Measurements from ENCODE around the gene TENT5D. TPM values are rescaled to one million over a fixed set of nuclear protein-coding genes. Genes with fewer than 3 reads are reported as not detected.
"Not testable (repeated sequence)": the region's sequence is repeated elsewhere in the genome, so short reads cannot be mapped to it uniquely, and the experiment has no call there.

TENT5D gene
- total RNA-seq, result 1 to 10 TPM in 1 of 2 donors, under 1 TPM in 1; 0.23 to 1.9 TPM

- intact Hi-C loops (cut with DNase I), result no loop called here
- TF ChIP-seq POLR2A (IDR thresholded peaks at IDR 0.05), result no peak
- TF ChIP-seq CTCF (IDR thresholded peaks at IDR 0.05), result no peak
- TF ChIP-seq POLR2AphosphoS5 (IDR thresholded peaks at IDR 0.05), result no peak
Measured at GRCh38 chrX:80420147-80420546, at the start of gene TENT5D. Gene TENT5D (plus strand): TSS chrX:80420447. CDS start chrX:80442540, 22,093 bp downstream.

GRCh38 chrX:80385651-80386050 is 34.6 kb upstream of the TENT5D start:
- H3K4me3 ChIP-seq; DNase-seq (ENCODE audit: low spot score); H3K36me3 ChIP-seq; H3K27me3 ChIP-seq (replicated peaks; ENCODE audit: insufficient read depth); intact Hi-C loops (cut with DNase I); H3K9me3 ChIP-seq; H3K4me1 ChIP-seq (replicated peaks); H3K27ac ChIP-seq: not testable (repeated sequence)
- WGBS, result 100% methylated on average over 1 of the region's 1 CpG

More at GRCh38 chrX:80420147-80420546, at the start of gene TENT5D:
- no peaks in the 10 kb centered on the region for H3K9me3 ChIP-seq
- H3K27ac ChIP-seq, result no peak within 1 kb of the TSS
- no peaks in the 10 kb centered on the region for H3K4me1 ChIP-seq (replicated peaks)
- no peaks in the 10 kb centered on the region for H3K27me3 ChIP-seq (replicated peaks; ENCODE audit: insufficient read depth)
- no peak for DNase-seq (ENCODE audit: low spot score)
- no peak within 1 kb of the TSS for H3K4me3 ChIP-seq
- H3K36me3 ChIP-seq, result no peaks in the 10 kb centered on the region

DNA sequence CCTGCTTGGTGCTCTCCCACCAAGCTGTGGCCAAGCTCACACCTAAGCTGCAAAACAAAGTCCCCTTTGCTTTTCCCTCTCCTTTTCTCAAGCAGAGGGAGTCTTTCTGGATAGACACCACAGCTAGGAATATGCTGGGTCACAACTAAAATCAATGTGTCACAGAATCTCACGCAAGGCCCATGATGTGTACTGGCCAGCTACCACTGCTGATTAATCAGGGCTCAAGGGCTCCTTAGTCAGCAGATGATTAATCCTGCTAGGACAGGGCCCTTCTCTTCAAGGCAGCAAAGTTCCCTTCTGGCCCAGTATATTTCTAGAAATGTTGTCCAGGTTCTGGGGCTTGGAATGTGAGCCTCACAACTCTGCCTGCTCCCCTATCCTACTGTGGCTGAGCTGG is 32.0 kb upstream of the TENT5D start:
- no peaks in the 10 kb centered on the region for H3K27me3 ChIP-seq (replicated peaks; ENCODE audit: insufficient read depth)
- no peaks in the 10 kb centered on the region for H3K9me3 ChIP-seq
- no peak overlapping the region for H3K27ac ChIP-seq
- TF ChIP-seq CTCF (IDR thresholded peaks at IDR 0.05) (no peak), POLR2A (IDR thresholded peaks at IDR 0.05) (no peak), POLR2AphosphoS5 (IDR thresholded peaks at IDR 0.05) (no peak)
- H3K4me1 ChIP-seq (replicated peaks), result no peaks in the 10 kb centered on the region
- WGBS, result 100% methylated on average over 1 of the region's 1 CpG
- H3K4me3 ChIP-seq, result no peak overlapping the region
- H3K36me3 ChIP-seq, result no peaks in the 10 kb centered on the region
- intact Hi-C loops (cut with DNase I), result no loop called here
- DNase-seq (ENCODE audit: low spot score), result no peak

GRCh38 chrX:80412042-80412441 is 8.2 kb upstream of the TENT5D start:
- no peak overlapping the region for H3K27ac ChIP-seq
- H3K4me3 ChIP-seq, result no peak overlapping the region
- no peaks in the 10 kb centered on the region for H3K27me3 ChIP-seq (replicated peaks; ENCODE audit: insufficient read depth)
- DNase-seq (ENCODE audit: low spot score), result no peak
- no peaks in the 10 kb centered on the region for H3K9me3 ChIP-seq
- WGBS, result 40% methylated on average over 6 of the region's 6 CpGs
- intact Hi-C loops (cut with DNase I), result no loop called here
- H3K36me3 ChIP-seq, result no peaks in the 10 kb centered on the region
- H3K4me1 ChIP-seq (replicated peaks), result no peaks in the 10 kb centered on the region
- TF ChIP-seq CTCF (IDR thresholded peaks at IDR 0.05) (no peak), POLR2AphosphoS5 (IDR thresholded peaks at IDR 0.05) (no peak), POLR2A (IDR thresholded peaks at IDR 0.05) (no peak)

DNA sequence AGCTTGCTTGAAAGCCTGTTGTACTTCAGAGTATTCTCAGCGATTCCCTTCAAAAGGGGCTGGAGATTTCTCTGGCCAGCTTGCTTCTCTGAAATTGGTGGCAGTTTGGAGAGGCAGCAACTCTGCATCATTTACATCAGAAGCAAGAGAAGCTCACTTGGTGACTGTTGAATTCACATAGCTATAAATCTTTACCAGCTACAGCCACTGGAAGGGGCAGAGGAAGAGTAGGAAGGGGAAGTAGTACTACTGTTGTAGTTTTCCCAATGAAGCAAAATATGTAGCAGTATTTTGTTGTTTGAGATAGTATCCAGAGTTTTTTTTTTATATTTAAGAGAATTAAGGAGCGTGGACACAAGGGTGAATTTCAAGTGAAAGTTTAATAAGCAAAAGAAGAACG is 2.8 kb downstream of the TENT5D start:
- no peaks in the 10 kb centered on the region for H3K4me1 ChIP-seq (replicated peaks)
- no peaks in the 10 kb centered on the region for H3K27me3 ChIP-seq (replicated peaks; ENCODE audit: insufficient read depth)
- no peak for DNase-seq (ENCODE audit: low spot score)
- H3K27ac ChIP-seq, result no peak overlapping the region
- WGBS, result 79% methylated on average over 3 of the region's 3 CpGs
- H3K36me3 ChIP-seq, result no peaks in the 10 kb centered on the region
- H3K4me3 ChIP-seq, result no peak overlapping the region
- no peaks in the 10 kb centered on the region for H3K9me3 ChIP-seq
- intact Hi-C loops (cut with DNase I), result no loop called here
- TF ChIP-seq CTCF (IDR thresholded peaks at IDR 0.05) (no peak), POLR2AphosphoS5 (IDR thresholded peaks at IDR 0.05) (no peak), POLR2A (IDR thresholded peaks at IDR 0.05) (no peak)

All from prostate gland (tissue), 2 donors.